ENCODE measurements around the gene LDAF1. TPM values are rescaled to one million over a fixed set of nuclear protein-coding genes. Genes with fewer than 3 reads are reported as not detected.

Gene LDAF1
- 59.8 TPM for total RNA-seq

DNA sequence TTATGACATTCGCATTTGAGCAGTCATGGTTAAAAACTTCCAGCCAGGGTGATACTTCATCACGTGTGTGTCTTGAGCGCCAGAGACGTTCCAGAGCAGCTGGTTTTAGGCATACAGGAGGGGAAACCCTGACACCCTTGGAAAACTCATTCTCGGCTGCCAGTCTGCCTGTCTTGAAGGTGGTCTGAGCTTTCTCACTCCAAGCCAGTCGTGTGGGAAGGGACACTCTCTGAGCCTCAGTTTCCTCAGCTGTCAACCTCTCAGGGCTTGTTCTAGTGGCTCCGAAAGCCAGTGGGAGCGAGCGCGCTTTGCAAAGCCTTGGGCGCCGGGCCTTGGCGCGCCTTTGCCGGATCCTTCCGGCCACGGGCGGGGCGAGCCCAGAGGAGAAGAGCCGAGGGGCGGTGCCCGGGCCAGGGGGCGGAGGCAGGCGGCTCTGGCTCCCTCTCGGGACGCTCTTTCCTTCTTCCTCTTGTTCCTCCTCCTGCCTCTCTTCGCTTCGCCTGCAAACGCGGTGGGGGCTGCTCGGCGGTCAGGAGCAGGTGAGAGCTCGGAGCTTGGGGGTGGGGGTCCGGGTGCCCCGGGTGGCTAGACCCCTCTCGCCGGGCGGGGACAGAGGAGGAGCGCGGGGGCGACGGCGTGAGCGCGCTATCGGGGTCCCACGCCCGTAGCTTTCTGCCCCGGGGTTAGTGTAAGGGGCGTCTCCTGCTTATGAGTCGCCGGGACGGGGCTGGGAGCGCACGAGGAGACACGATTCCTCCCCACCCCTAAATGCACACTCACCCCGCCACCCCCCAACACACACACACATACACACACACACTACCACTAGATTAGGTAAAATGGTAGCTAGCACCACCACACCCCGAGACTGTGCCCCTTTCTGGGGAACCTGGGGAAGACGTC lies at the start of gene LDAF1:
Gene LDAF1, plus strand, starts transcription at position 467 of the 903 bp plus-strand sequence. CDS start 2,509 bp downstream, outside the sequence.

DNA sequence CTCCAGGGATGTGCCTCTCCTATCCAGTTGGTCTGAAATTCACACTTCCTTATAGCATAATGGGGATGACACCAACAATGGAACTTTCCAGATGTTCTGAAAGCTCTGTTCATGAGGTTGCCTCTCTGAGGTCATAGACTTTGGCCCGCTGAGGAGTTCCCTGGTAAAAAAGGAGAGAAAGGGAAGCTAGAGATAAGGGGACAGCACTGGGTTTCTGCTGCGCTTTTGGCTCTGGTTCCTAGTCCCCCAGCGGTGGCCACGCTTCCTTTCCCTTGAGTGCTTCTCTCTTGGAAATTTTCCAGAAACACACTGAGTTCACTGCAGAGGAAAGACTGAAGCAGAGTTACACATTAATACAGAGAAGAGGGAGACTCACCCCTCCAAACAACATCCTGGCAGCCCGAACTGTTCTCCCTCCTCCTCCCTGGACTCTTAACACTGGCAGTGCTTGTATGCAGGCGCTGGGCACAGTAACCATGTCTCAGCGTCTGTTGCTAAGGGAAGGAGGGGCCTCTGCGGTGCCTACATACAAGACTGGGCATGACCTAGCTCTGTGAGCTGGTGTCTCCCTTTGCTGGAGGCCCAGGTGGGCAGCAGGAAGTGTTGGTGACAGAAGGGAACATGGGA lies 8.0 kb upstream of the LDAF1 start, which contains the start of gene DNAH3:
Gene DNAH3, minus strand, starts transcription at position 472 of the 627 bp plus-strand sequence. CDS start 527 bp downstream, outside the sequence.

DNA sequence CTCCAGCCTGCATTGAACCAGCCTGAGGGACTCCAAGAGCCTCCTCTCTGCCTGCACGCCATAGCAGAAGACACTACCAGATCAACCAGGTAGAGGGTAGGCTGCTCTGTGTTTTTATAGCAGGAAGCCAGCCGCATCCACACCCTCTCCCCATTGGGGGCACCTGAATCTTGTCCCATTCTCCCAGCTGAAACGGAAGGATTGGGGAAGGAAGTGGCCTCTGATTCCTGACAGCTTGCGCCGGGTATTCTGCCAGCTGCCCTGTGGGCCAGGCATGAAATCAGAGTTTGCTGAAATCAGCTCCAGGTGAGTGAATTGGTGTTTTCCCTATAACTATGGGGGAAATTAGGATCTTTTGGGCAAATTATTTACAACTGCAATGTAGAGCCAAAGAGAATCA lies 53.0 kb downstream of the LDAF1 start, which contains the start of gene ZP2:
Gene ZP2, minus strand, starts transcription at position 89 of the 400 bp plus-strand sequence. Its CDS starts 27 bp downstream, at position 62.

Other genes starting within 250 kb of the LDAF1 start
- gene DNAH3, start 7.8 kb upstream of the LDAF1 start, total RNA-seq, result 0.35 TPM
- gene ZP2, start 52.9 kb downstream of the LDAF1 start, total RNA-seq, result not detected
- 1.5 TPM for gene ANKS4B, start 75.0 kb downstream of the LDAF1 start, total RNA-seq
- 6.1 TPM for gene CRYM, start 119.6 kb downstream of the LDAF1 start, total RNA-seq